ENCODE measurements around the gene CHD9NB. TPM values are rescaled to one million over a fixed set of nuclear protein-coding genes. Genes with fewer than 3 reads are reported as not detected.
"Not testable (repeated sequence)": the region's sequence is repeated elsewhere in the genome, so short reads cannot be mapped to it uniquely, and the experiment has no call there.

Gene CHD9NB
- total RNA-seq, 1 experiment from 2014 or later = 1.6 TPM

- DNase-seq (ENCODE audit: low spot score) = no peak
Measured at GRCh38 chr16:53057658-53058057, 5.0 kb upstream of the CHD9NB start.

GRCh38 chr16:53056392-53056881 is 3.7 kb upstream of the CHD9NB start:
- no peak for DNase-seq (ENCODE audit: low spot score)

GRCh38 chr16:53055541-53056391 is 3.1 kb upstream of the CHD9NB start:
- peak; percentile 46 for DNase-seq (ENCODE audit: low spot score)

GRCh38 chr16:53054670-53055485 is 2.2 kb upstream of the CHD9NB start, which contains the start of gene CHD9:
Gene CHD9 (plus strand): TSS chr16:53054991. CDS start chr16:53156090, 101,099 bp downstream.
- peak; percentile 78 for DNase-seq (ENCODE audit: low spot score)

GRCh38 chr16:53053967-53054669 is 1.4 kb upstream of the CHD9NB start:
- DNase-seq (ENCODE audit: low spot score) = peak; percentile 25

- not testable (repeated sequence) for DNase-seq (ENCODE audit: low spot score)
Measured at GRCh38 chr16:53051255-53051654, 1.4 kb downstream of the CHD9NB start.

GRCh38 chr16:53048139-53048915 is 4.4 kb downstream of the CHD9NB start:
- no peak for DNase-seq (ENCODE audit: low spot score)

- DNase-seq (ENCODE audit: low spot score) = not testable (repeated sequence)
Measured at GRCh38 chr16:53047515-53047914, 5.2 kb downstream of the CHD9NB start.

- DNase-seq (ENCODE audit: low spot score) = no peak
Measured at GRCh38 chr16:53045341-53046220, 7.1 kb downstream of the CHD9NB start.

- no peak for DNase-seq (ENCODE audit: low spot score)
Measured at GRCh38 chr16:53043986-53044601, 8.6 kb downstream of the CHD9NB start.

GRCh38 chr16:53043428-53043831 is 9.3 kb downstream of the CHD9NB start:
- DNase-seq (ENCODE audit: low spot score) = no peak

- no peak for DNase-seq (ENCODE audit: low spot score)
Measured at GRCh38 chr16:53042235-53042701, 10.4 kb downstream of the CHD9NB start.

GRCh38 chr16:53041320-53042051 is 11.2 kb downstream of the CHD9NB start:
- no peak for DNase-seq (ENCODE audit: low spot score)

- DNase-seq (ENCODE audit: low spot score) = no peak
Measured at GRCh38 chr16:53040788-53041187, 11.9 kb downstream of the CHD9NB start.

- not testable (repeated sequence) for DNase-seq (ENCODE audit: low spot score)
Measured at GRCh38 chr16:53036711-53037110, 16.0 kb downstream of the CHD9NB start.

GRCh38 chr16:53036066-53036465 is 16.6 kb downstream of the CHD9NB start:
- DNase-seq (ENCODE audit: low spot score) = no peak

- DNase-seq (ENCODE audit: low spot score) = no peak
Measured at GRCh38 chr16:53035176-53035942, 17.3 kb downstream of the CHD9NB start.

GRCh38 chr16:53034306-53034705 is 18.4 kb downstream of the CHD9NB start:
- no peak for DNase-seq (ENCODE audit: low spot score)
